ENCODE measurements around the gene USP25. TPM values are rescaled to one million over a fixed set of nuclear protein-coding genes. Genes with fewer than 3 reads are reported as not detected.

USP25 gene
- total and polyA plus RNA-seq, 2 of the 8 experiments (the other 6 are each of a cell fraction or from before 2014, with no cell fraction given) = 11.2 to 48.1 TPM

GRCh38 chr21:15703932-15704331 lies 25.9 kb upstream of the USP25 start:
- H3K4me2 ChIP-seq (ENCODE audit: insufficient read depth in 1 of 2, low read depth in 2 of 2, low read length in 2 of 2) = no peak overlapping the region
- no peak overlapping the region for H3K23ac ChIP-seq (ENCODE audit: insufficient read length)
- POLR2A ChIA-PET (ENCODE audit: partially characterized antibody) = no interaction called here
- no peak overlapping the region for H3K56ac ChIP-seq (replicated peaks; ENCODE audit: insufficient read length, low read depth, low read length)
- H4K8ac ChIP-seq (ENCODE audit: extremely low read depth, insufficient read depth, low read length) = no peak overlapping the region
- WGBS, 2 experiments (ENCODE audit: extremely low coverage in 1 of 2, insufficient coverage in 1 of 2, insufficient read length in 1 of 2, insufficient replicate concordance in 2 of 2, low coverage in 1 of 2, low lambda C conversion rate in 2 of 2, missing lambda C conversion rate in 1 of 2) = 92% methylated on average over 2 of the region's 2 CpGs; no CpG with 5 or more reads in 1 of the 2 experiments
- H3K36me3 ChIP-seq (ENCODE audit: control insufficient read depth in 2 of 4, insufficient read depth in 4 of 4, low read length in 3 of 4) = no peaks in the 10 kb centered on the region
- no peak for FAIRE-seq
- H2BK12ac ChIP-seq (ENCODE audit: low read depth, low read length) = no peak overlapping the region
- no peak overlapping the region for H4K5ac ChIP-seq (ENCODE audit: insufficient read length, low read depth, low read length)
- no peak overlapping the region for H4K91ac ChIP-seq (replicated peaks; ENCODE audit: insufficient read length, low read length)
- H3K9me3 ChIP-seq (ENCODE audit: insufficient read depth in 2 of 2, low read depth in 1 of 2, low read length in 1 of 2) = 0 out of 4 replicates have a peak, but pooled peaks cover 0 to 4% of the 10 kb centered on the region in 2 experiments
- no peak overlapping the region for H2BK20ac ChIP-seq (ENCODE audit: low read length)
- no peak overlapping the region for H2AK5ac ChIP-seq (ENCODE audit: low read depth, low read length)
- no peak overlapping the region for H2BK5ac ChIP-seq (ENCODE audit: low read depth, low read length)
- no peaks in the 10 kb centered on the region for H3K27me3 ChIP-seq (replicated peaks in 1 of 4; ENCODE audit: control insufficient read depth in 3 of 4, extremely low read depth in 1 of 4, insufficient read depth in 3 of 4, low read length in 3 of 4)
- H2BK120ac ChIP-seq (replicated peaks; ENCODE audit: low read depth, low read length) = no peak overlapping the region
- H3K4me3 ChIP-seq (ENCODE audit: extremely low read depth in 1 of 4, insufficient read depth in 2 of 4, low read depth in 3 of 4, low read length in 4 of 4) = no peak overlapping the region
- no peak overlapping the region for H3K14ac ChIP-seq (ENCODE audit: insufficient read length)
- H3K18ac ChIP-seq (ENCODE audit: extremely low read depth, low read length) = no peak overlapping the region
- H4K20me1 ChIP-seq (replicated peaks in 1 of 2; ENCODE audit: control insufficient read depth in 1 of 2, insufficient read depth in 2 of 2, low read length in 2 of 2) = no peaks in the 10 kb centered on the region
- H3K9ac ChIP-seq (replicated peaks in 1 of 4; ENCODE audit: extremely low read depth in 1 of 4, low read depth in 3 of 4, low read length in 3 of 4) = no peak overlapping the region
- no peak overlapping the region for H3K27ac ChIP-seq (ENCODE audit: low read depth, low read length)
- no peaks in the 10 kb centered on the region for H3K79me1 ChIP-seq (ENCODE audit: low read depth, low read length)
- H3K79me2 ChIP-seq (ENCODE audit: control insufficient read depth in 1 of 2, insufficient read depth in 2 of 2, low read length in 2 of 2) = no peaks in the 10 kb centered on the region
- H3K4ac ChIP-seq (replicated peaks; ENCODE audit: insufficient read length, low read depth, low read length) = no peak overlapping the region
- no peak overlapping the region for H2BK15ac ChIP-seq (ENCODE audit: low read length)
- CTCF ChIA-PET (ENCODE audit: partially characterized antibody) = interaction anchor here (0.9 kb wide), 1 partner anchor 129 kb away, joined by 3 read pairs; no protein-coding TSS in a partner anchor
- DNase-seq (ENCODE audit: low read depth in 1 of 2, low spot score in 2 of 2) = no peak
- H3K23me2 ChIP-seq (ENCODE audit: low read depth, low read length) = no peaks in the 10 kb centered on the region
- no peak overlapping the region for H2AFZ ChIP-seq (ENCODE audit: low read length)
- no peaks in the 10 kb centered on the region for H3K4me1 ChIP-seq (replicated peaks in 1 of 4; ENCODE audit: control insufficient read depth in 3 of 4, insufficient read depth in 4 of 4, low read length in 3 of 4)
- TF ChIP-seq RBBP5 (IDR thresholded peaks at IDR 0.05; ENCODE audit: borderline replicate concordance, low read depth, low read length) (no peak), GTF2F1 (IDR thresholded peaks at IDR 0.05; ENCODE audit: borderline replicate concordance, low read depth, low read length) (no peak), CBX5 (IDR thresholded peaks at IDR 0.05; ENCODE audit: low read depth, low read length) (no peak), TCF12 (IDR thresholded peaks at IDR 0.05; ENCODE audit: low read depth, low read length) (no peak), ATF3 (IDR thresholded peaks at IDR 0.05; ENCODE audit: insufficient read depth, low read depth, low read length) (no peak), EZH2 (IDR thresholded peaks at IDR 0.05; ENCODE audit: low read depth, low read length, severe bottlenecking) (no peak), BACH1 (IDR thresholded peaks at IDR 0.05; ENCODE audit: low read length) (no peak)

All from H1 (cell line).